ENCODE measurements around the gene OR10H1.
"Not testable (repeated sequence)": the region's sequence is repeated elsewhere in the genome, so short reads cannot be mapped to it uniquely, and the experiment has no call there.

OR10H1 gene

DNA sequence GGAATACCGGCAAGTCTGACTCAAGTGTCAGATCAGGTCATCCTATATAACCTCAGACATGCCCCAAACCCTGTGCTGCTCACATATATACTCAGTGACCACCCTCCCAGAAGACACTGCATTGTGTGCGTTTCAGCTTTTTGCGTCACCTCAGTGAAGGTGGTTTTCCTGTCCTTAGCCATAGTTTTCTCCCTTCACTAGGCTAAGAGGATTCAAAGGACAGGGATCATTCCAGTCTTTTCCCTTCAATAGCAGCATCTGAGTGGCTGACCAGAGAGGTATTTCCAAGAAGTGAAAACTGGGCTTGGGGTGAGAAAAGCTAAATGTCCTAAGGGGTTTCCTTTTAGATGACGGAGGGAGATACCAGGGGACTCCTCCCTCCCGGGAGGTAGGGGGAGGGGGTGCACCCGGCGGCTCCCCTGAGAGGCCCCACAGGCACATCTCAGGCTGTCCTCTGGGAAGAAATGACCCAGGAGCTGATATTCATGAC lies 12.7 kb upstream of the OR10H1 start:
- DNase-seq: no peak

DNA sequence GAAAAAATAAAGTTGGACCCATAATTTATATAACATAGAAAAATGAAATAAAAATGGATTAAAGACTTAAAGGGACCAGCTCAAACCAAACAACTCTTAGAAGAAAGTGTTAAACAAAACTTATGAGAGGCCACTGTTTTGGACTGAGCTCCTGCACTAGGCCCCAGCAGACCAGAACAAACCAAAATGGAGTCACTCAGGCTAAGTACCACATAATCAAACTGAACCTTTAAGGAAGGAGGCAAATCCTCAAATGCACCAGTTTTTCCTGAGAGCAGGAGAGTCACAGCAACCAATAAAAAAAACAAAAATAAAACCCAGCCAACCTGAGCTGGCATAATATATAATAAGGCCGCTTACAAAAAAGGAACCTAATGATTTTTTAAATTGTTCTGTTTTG lies 10.3 kb upstream of the OR10H1 start:
- no peak for DNase-seq

DNA sequence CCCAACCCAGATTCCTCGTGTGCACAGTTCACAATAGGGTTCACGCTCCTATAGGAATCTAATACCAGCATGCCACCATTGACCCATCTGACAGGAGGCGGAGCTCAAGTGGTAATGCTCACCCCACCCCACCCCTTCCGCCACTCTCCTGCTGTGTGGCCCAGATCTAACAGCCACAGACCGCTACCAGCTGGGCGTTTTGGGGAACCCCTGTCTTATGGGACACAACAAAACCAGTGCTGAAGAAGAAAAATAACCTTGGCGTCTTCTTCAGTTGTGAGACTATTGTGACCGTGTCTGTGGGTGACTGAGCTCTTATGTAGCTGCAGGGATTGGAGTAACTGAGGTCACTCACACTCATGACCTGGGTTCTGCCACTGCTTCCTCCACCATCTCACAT lies 5.2 kb upstream of the OR10H1 start:
- no peak for DNase-seq

DNA sequence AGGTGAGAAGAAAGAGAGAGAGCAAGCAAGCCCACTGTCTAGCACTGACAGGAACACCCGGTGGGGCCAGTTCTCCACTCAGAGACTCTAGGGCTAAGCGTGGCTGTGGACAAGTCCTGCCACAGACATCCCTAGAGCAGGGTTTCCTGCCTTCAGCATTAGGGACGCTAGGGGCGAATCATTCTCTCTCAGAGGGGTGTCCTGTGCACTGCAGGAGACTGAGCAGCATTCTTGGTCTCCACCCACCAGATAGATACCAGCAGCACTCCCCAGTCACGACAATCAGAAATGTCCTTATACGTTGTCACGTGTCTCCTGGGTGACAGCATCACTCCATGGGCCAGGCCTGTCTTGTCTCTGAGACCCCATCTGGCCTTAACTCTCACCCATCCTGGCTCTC lies 1.5 kb downstream of the OR10H1 start:
- no peak for DNase-seq

GRCh38 chr19:15812060-15812722 lies 3.3 kb downstream of the OR10H1 start:
- DNase-seq: no peak

DNA sequence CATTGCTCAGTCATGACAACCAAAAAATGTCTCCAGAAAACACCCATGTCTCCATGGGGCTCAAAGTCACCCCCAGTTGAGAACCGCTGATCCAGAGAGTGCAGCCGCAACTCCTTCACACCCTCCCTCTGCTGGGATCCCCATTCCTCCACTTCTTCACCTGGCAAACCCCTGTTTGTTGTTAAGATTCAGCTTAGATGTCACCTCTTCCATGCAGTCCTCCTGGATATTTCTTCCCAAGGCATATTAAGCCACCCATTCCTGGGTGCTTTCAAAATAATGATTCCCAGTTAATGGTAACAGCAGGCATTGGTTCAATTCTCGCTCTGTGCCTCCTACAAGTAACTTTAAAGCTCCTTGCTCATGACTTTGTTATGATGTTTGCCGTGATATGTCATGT lies 4.0 kb downstream of the OR10H1 start:
- no peak for DNase-seq

DNA sequence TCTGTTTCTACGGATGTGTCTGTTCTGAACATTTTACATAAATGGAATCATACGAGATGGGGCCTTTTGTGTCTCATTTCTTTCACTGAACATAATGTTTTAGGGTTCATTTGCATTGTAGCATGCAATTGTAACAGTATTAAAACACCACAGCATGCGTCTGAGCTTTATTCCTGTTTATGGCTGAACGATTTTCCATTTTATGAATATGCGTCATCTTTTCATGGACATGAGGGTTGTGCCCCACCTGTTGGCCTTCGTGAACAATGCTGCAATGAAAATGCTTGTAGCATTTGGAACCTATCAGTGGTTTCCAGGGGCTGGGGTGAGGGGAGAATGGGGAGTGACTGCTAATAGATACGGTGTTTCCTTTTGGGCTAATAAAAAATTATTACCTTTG lies 5.1 kb downstream of the OR10H1 start:
- peak in 1 of 2 donors; percentile 1 for DNase-seq

DNA sequence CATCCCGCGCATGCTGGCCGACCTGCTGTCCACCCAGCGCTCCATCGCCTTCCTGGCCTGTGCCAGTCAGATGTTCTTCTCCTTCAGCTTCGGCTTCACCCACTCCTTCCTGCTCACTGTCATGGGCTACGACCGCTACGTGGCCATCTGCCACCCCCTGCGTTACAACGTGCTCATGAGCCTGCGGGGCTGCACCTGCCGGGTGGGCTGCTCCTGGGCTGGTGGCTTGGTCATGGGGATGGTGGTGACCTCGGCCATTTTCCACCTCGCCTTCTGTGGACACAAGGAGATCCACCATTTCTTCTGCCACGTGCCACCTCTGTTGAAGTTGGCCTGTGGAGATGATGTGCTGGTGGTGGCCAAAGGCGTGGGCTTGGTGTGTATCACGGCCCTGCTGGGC lies 21.2 kb downstream of the OR10H1 start:
- not testable (repeated sequence) for DNase-seq

GRCh38 chr19:15790096-15790495 lies 25.4 kb downstream of the OR10H1 start:
- no peak for DNase-seq

GRCh38 chr19:15788594-15789270 lies 26.7 kb downstream of the OR10H1 start:
- no peak for DNase-seq

DNA sequence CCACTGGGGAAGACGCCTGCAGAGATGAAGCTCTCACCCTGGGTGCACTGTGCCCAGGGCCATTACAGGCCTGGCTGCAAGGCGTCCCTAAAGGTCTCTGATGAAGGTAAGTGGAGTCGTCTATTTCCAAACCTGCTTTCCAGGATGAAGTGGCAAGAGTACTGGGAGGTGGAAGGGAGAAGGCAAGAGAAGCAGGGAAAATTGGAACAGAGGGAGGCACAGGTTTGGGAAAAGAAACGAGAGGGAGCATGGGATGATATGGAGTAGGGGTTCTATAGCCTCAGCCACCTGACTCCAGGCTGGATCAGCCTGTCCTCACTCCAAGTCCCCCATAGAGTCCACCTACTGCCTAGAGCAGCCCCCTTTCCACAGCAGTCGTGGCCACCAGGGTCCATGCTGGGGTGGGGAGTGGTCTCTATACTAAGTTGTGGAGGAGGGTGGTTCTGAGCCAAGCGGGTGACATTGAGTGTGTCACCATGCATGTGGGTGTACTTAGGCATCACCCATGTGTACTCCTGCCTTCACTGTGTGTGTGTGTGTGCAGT lies 27.8 kb downstream of the OR10H1 start, which contains the start of gene OR10H5:
Gene OR10H5 (plus strand): TSS at position 51 of the 545 bp plus-strand sequence. CDS start 6,388 bp downstream, outside the sequence.
- no peak for DNase-seq

GRCh38 chr19:15782896-15783295 lies 32.6 kb downstream of the OR10H1 start:
- DNase-seq: not testable (repeated sequence)

- DNase-seq: no peak
Measured at GRCh38 chr19:15782211-15782610, 33.3 kb downstream of the OR10H1 start.

- no peak for DNase-seq
Measured at GRCh38 chr19:15781661-15782060, 33.8 kb downstream of the OR10H1 start.

- no peak for DNase-seq
Measured at GRCh38 chr19:15780610-15781418, 34.6 kb downstream of the OR10H1 start.

- no peak for DNase-seq
Measured at GRCh38 chr19:15779756-15780476, 35.5 kb downstream of the OR10H1 start.

- DNase-seq: peak; percentile 6 to 20
Measured at GRCh38 chr19:15776991-15777970, 38.2 kb downstream of the OR10H1 start.

DNA sequence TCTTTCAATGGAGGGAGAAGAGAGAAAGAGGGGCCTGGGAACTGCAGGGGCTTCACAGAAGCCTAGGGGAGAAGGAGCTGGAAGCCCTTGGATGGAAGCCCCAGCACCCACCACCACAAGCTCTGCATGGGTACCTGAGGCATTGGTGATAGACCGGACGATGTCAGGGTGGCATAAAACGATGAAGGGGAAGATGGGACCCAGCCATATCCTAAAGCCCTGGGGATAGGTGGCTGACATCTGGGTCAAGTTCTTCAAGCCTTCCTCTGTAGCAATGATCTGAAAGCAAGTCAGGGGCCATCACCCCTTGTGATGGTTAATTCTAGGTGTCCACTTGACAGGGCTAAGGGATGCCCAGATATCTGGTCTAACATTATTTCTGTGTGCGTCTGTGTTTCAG lies 39.2 kb downstream of the OR10H1 start:
- no peak for DNase-seq

DNA sequence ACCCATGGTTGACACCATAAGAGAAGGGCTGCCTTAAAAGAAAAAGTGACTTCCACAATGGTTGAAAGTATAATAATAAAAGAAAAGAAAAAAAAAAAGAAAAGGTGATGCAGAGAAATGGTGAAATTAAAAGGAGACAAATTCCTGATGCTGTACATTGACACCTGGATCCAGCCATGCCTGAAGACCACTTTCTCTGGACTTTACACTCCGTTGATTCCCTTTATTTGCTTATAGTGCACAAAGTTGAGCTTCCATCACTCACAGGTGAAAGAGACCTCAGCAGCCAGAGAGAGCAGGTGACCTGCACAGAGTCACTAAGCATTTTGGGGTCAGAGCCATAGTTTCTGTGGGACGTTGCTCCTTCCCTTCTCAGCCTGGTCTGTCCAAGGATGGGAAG lies 40.2 kb downstream of the OR10H1 start:
- no peak for DNase-seq

DNA sequence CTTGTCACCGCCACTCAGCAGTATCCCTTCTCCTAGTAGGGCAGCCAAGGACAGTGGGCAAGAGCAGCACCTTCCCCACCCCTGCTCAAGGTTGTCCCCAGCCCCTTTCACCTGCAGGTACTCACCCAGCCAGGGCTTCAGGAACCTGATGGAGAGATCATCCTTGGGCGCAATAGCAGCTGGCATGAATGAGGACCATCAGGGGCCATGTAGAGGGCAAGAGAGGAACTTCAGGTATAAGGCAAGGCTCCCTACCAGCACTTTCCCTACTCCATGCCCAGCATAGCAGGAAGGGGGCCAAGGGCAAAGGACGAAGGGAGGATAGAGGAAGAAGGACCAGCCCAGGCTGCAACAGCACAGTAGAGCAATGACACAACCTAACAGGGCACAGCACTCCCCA lies 41.3 kb downstream of the OR10H1 start:
- DNase-seq: not testable (repeated sequence)

- DNase-seq: no peak
Measured at GRCh38 chr19:15769586-15769985, 45.9 kb downstream of the OR10H1 start.

Data from inflammatory macrophage treated with lipopolysaccharide for 1 hour (primary cell).